ENCODE results near the gene GPR82.
"Not testable (repeated sequence)": the region's sequence is repeated elsewhere in the genome, so short reads cannot be mapped to it uniquely, and the experiment has no call there.

Gene GPR82

GRCh38 chrX:41719610-41720009 is 4.4 kb upstream of the GPR82 start:
- not testable (repeated sequence) for DNase-seq

- peak in 2 of 5 experiments; percentile 47 to 83 for DNase-seq
Observed at GRCh38 chrX:41720125-41720779, 3.7 kb upstream of the GPR82 start.

GRCh38 chrX:41721590-41721989 is 2.4 kb upstream of the GPR82 start:
- peak in 1 of 5 experiments; percentile 18 for DNase-seq

GRCh38 chrX:41722214-41722613 is 1.8 kb upstream of the GPR82 start:
- no peak for DNase-seq

- no peak for DNase-seq
Observed at GRCh38 chrX:41722816-41723618, 964 bp upstream of the GPR82 start.

GRCh38 chrX:41728125-41728524 is 4.1 kb downstream of the GPR82 start:
- DNase-seq = peak in 1 of 5 experiments; percentile 19

GRCh38 chrX:41730081-41730480 is 6.1 kb downstream of the GPR82 start:
- DNase-seq = no peak

- DNase-seq = no peak
Observed at GRCh38 chrX:41732260-41732659, 8.3 kb downstream of the GPR82 start.

- DNase-seq = peak in 1 of 5 experiments; percentile 59
Observed at GRCh38 chrX:41733939-41734338, 10.0 kb downstream of the GPR82 start.

GRCh38 chrX:41734530-41734929 is 10.5 kb downstream of the GPR82 start:
- DNase-seq = no peak

GRCh38 chrX:41737065-41737464 is 13.1 kb downstream of the GPR82 start:
- DNase-seq = peak in 2 of 5 experiments; percentile 5 to 82

- DNase-seq = no peak
Observed at GRCh38 chrX:41739871-41740270, 15.9 kb downstream of the GPR82 start.

GRCh38 chrX:41750716-41751115 is 26.7 kb downstream of the GPR82 start:
- DNase-seq = no peak

- DNase-seq = no peak
Observed at GRCh38 chrX:41758401-41758800, 34.4 kb downstream of the GPR82 start.

GRCh38 chrX:41759817-41760216 is 35.8 kb downstream of the GPR82 start:
- peak in 1 of 5 experiments; percentile 43 for DNase-seq

GRCh38 chrX:41761169-41761568 is 37.2 kb downstream of the GPR82 start:
- no peak for DNase-seq

GRCh38 chrX:41761702-41762101 is 37.7 kb downstream of the GPR82 start:
- no peak for DNase-seq

- no peak for DNase-seq
Observed at GRCh38 chrX:41779030-41779564, 55.1 kb downstream of the GPR82 start.
